ENCODE data around the gene PRKAR1B. TPM values are rescaled to one million over a fixed set of nuclear protein-coding genes. Genes with fewer than 3 reads are reported as not detected.
"Not testable (repeated sequence)": the region's sequence is repeated elsewhere in the genome, so short reads cannot be mapped to it uniquely, and the experiment has no call there.

The PRKAR1B gene
- total and polyA plus RNA-seq, 4 donors, result 53.1 to 238 (median 162) TPM

- Histone ChIP-seq H3K4me1 (ENCODE audit: control insufficient read depth, insufficient read depth, low read length) (no peaks in the 10 kb centered on the region), H3K27me3 (ENCODE audit: control insufficient read depth, insufficient read depth, low read length) (no peaks in the 10 kb centered on the region), H3K27ac (ENCODE audit: low read depth, low read length) (no peak overlapping the region), H3K36me3 (ENCODE audit: control insufficient read depth, insufficient read depth, low read length) (peaks cover 90% of the 10 kb centered on the region), H3K9me3 (ENCODE audit: control insufficient read depth, insufficient read depth, low read length) (no peaks in the 10 kb centered on the region), H3K4me3 (ENCODE audit: low read depth, low read length) (no peak overlapping the region)
- DNase-seq (ENCODE audit: low read depth in 4 of 6, low spot score in 6 of 6), result no peak
- WGBS (ENCODE audit: insufficient coverage), result 86% methylated on average over 13 of the region's 16 CpGs
These were observed 32.9 kb upstream of the PRKAR1B start for GRCh38 chr7:760006-760405.

- 89% methylated on average over 6 of the region's 8 CpGs for WGBS (ENCODE audit: insufficient coverage)
- Histone ChIP-seq H3K27me3 (ENCODE audit: control insufficient read depth, insufficient read depth, low read length) (no peaks in the 10 kb centered on the region), H3K27ac (ENCODE audit: low read depth, low read length) (no peak overlapping the region), H3K4me1 (ENCODE audit: control insufficient read depth, insufficient read depth, low read length) (no peaks in the 10 kb centered on the region), H3K36me3 (ENCODE audit: control insufficient read depth, insufficient read depth, low read length) (peaks cover 90% of the 10 kb centered on the region), H3K4me3 (ENCODE audit: low read depth, low read length) (no peak overlapping the region), H3K9me3 (ENCODE audit: control insufficient read depth, insufficient read depth, low read length) (no peaks in the 10 kb centered on the region)
- DNase-seq (ENCODE audit: low read depth in 4 of 6, low spot score in 6 of 6), result no peak
These were observed 32.5 kb upstream of the PRKAR1B start for GRCh38 chr7:759569-759968.

DNA sequence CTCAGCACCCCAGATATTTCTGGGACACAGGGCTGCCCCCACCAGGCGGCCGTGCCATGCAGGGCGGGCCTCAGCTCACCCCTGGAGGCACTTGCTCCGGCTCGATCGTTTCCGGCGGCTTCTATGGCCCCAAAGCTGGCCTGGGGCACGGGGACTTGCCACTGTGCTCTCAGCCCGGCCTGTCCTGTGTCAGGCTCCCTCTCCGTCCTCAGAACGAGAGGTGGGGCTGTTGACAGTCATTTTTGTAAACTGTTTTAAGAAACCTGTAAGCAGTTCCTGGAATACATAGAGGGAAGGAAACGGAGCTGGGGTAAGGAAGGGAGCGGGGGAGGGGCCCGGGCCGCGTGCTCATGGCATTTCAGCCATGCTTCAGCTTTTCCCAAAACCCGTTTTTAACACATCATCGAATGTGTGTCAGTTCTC, 30.7 kb upstream of the PRKAR1B start:
- Histone ChIP-seq H3K4me1 (ENCODE audit: control insufficient read depth, insufficient read depth, low read length) (no peaks in the 10 kb centered on the region), H3K4me3 (ENCODE audit: low read depth, low read length) (no peak overlapping the region), H3K27ac (ENCODE audit: low read depth, low read length) (no peak overlapping the region), H3K36me3 (ENCODE audit: control insufficient read depth, insufficient read depth, low read length) (peaks cover 90% of the 10 kb centered on the region), H3K9me3 (ENCODE audit: control insufficient read depth, insufficient read depth, low read length) (no peaks in the 10 kb centered on the region), H3K27me3 (ENCODE audit: control insufficient read depth, insufficient read depth, low read length) (no peaks in the 10 kb centered on the region)
- no peak for DNase-seq (ENCODE audit: low read depth in 4 of 6, low spot score in 6 of 6)
- WGBS (ENCODE audit: insufficient coverage), result 97% methylated on average over 13 of the region's 19 CpGs

DNA sequence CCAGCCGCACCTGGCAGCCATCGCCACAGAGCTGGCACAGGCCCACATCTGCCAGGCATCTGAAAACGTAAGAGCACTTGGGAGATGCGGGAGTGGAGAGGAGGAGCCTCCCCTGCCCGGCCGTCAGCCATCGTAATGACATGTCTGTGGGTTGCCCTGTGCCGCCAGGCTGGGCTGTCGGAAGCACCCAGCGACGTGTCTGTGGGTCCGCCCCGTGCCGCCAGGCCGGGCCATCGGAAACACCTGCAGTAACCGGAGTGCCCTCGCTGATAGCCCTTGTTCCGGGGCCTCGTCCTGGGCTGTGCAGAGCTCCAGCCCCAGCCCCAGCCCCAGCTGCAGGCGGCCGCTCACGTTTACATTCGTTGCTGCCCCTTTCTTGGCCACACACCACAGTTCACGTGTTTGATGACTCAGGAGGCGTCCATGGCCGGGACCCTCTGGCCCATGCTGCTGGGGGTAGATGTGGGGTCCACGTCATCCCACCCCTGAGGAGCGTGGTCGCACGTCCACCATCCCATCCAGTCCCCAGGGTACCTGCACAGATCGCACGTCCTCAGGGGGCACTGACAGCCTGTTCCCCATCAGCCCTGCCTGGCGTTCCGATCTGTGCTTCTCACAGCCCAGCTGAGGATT, 30.0 kb upstream of the PRKAR1B start:
- H3K9me3 ChIP-seq (ENCODE audit: control insufficient read depth, insufficient read depth, low read length), result no peaks in the 10 kb centered on the region
- no peak overlapping the region for H3K27ac ChIP-seq (ENCODE audit: low read depth, low read length)
- no peak for DNase-seq (ENCODE audit: low read depth in 4 of 6, low spot score in 6 of 6)
- WGBS (ENCODE audit: insufficient coverage), result 95% methylated on average over 34 of the region's 35 CpGs
- no peaks in the 10 kb centered on the region for H3K4me1 ChIP-seq (ENCODE audit: control insufficient read depth, insufficient read depth, low read length)
- no peak overlapping the region for H3K4me3 ChIP-seq (ENCODE audit: low read depth, low read length)
- H3K27me3 ChIP-seq (ENCODE audit: control insufficient read depth, insufficient read depth, low read length), result no peaks in the 10 kb centered on the region
- peaks cover 90% of the 10 kb centered on the region for H3K36me3 ChIP-seq (ENCODE audit: control insufficient read depth, insufficient read depth, low read length)

GRCh38 chr7:756231-756927, 29.3 kb upstream of the PRKAR1B start:
- H3K27me3 ChIP-seq (ENCODE audit: control insufficient read depth, insufficient read depth, low read length), result no peaks in the 10 kb centered on the region
- 94% methylated on average over 30 of the region's 30 CpGs for WGBS (ENCODE audit: insufficient coverage)
- H3K4me3 ChIP-seq (ENCODE audit: low read depth, low read length), result no peak overlapping the region
- no peak overlapping the region for H3K27ac ChIP-seq (ENCODE audit: low read depth, low read length)
- H3K9me3 ChIP-seq (ENCODE audit: control insufficient read depth, insufficient read depth, low read length), result no peaks in the 10 kb centered on the region
- DNase-seq (ENCODE audit: low read depth in 4 of 6, low spot score in 6 of 6), result no peak
- peaks cover 90% of the 10 kb centered on the region for H3K36me3 ChIP-seq (ENCODE audit: control insufficient read depth, insufficient read depth, low read length)
- no peaks in the 10 kb centered on the region for H3K4me1 ChIP-seq (ENCODE audit: control insufficient read depth, insufficient read depth, low read length)

DNA sequence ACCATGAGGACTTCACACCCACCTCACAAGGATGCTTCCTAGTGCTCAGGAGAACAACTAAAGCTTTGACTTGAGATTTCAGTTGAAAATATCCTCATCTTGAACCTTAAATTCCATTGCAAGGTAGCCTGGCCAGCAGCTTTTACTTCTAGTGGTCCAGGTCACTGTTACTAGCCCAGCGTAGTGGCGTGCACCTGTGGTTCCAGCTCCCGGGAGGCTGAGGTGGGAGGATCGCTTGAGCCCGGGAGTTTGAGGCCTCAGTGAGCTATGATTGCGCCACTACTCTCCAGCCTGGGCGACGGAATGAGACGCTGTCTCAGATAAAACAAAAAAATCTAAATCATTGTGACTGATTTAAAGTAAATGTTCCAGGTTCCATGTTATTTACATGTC, 28.3 kb upstream of the PRKAR1B start:
- Histone ChIP-seq H3K36me3 (ENCODE audit: control insufficient read depth, insufficient read depth, low read length) (peaks cover 88% of the 10 kb centered on the region), H3K9me3 (ENCODE audit: control insufficient read depth, insufficient read depth, low read length) (no peaks in the 10 kb centered on the region), H3K27ac (ENCODE audit: low read depth, low read length) (no peak overlapping the region), H3K4me1 (ENCODE audit: control insufficient read depth, insufficient read depth, low read length) (no peaks in the 10 kb centered on the region), H3K27me3 (ENCODE audit: control insufficient read depth, insufficient read depth, low read length) (no peaks in the 10 kb centered on the region), H3K4me3 (ENCODE audit: low read depth, low read length) (no peak overlapping the region)
- no peak for DNase-seq (ENCODE audit: low read depth in 4 of 6, low spot score in 6 of 6)
- WGBS (ENCODE audit: insufficient coverage), result 100% methylated on average over 2 of the region's 9 CpGs

- H3K36me3 ChIP-seq (ENCODE audit: control insufficient read depth, insufficient read depth, low read length), result peaks cover 84% of the 10 kb centered on the region
These were observed 27.7 kb upstream of the PRKAR1B start for GRCh38 chr7:754531-755412.

DNA sequence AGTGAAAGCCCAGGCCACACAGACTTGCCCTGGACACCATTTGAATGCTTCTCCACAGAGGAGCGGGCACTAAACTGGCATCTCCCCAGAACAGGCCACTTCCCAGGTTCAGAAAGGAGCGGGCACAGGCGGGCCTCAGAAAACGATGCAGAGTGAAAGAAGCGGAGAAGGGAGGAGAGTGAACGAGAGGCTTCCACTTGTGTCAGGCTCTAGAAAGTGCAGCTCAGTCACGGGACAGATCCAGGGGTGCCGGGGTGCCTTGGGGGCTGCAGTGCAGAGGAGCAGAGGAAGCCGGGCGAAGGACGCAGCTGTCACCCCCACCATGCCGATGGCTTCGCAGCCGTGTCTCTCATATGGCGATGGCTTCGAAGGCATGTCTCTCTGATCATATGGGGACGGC, 26.1 kb upstream of the PRKAR1B start:
- WGBS (ENCODE audit: insufficient coverage), result 97% methylated on average over 16 of the region's 17 CpGs
- Histone ChIP-seq H3K27ac (ENCODE audit: low read depth, low read length) (no peak overlapping the region), H3K36me3 (ENCODE audit: control insufficient read depth, insufficient read depth, low read length) (peaks cover 84% of the 10 kb centered on the region), H3K9me3 (ENCODE audit: control insufficient read depth, insufficient read depth, low read length) (no peaks in the 10 kb centered on the region), H3K4me3 (ENCODE audit: low read depth, low read length) (no peak overlapping the region), H3K27me3 (ENCODE audit: control insufficient read depth, insufficient read depth, low read length) (no peaks in the 10 kb centered on the region), H3K4me1 (ENCODE audit: control insufficient read depth, insufficient read depth, low read length) (peaks cover 6% of the 10 kb centered on the region)
- DNase-seq (ENCODE audit: low read depth in 4 of 6, low spot score in 6 of 6), result no peak

More at GRCh38 chr7:754531-755412, 27.7 kb upstream of the PRKAR1B start:
- WGBS (ENCODE audit: insufficient coverage), result 95% methylated on average over 47 of the region's 49 CpGs
- no peak overlapping the region for H3K4me3 ChIP-seq (ENCODE audit: low read depth, low read length)
- H3K9me3 ChIP-seq (ENCODE audit: control insufficient read depth, insufficient read depth, low read length), result no peaks in the 10 kb centered on the region
- H3K27me3 ChIP-seq (ENCODE audit: control insufficient read depth, insufficient read depth, low read length), result no peaks in the 10 kb centered on the region
- no peak overlapping the region for H3K27ac ChIP-seq (ENCODE audit: low read depth, low read length)
- no peak for DNase-seq (ENCODE audit: low read depth in 4 of 6, low spot score in 6 of 6)
- H3K4me1 ChIP-seq (ENCODE audit: control insufficient read depth, insufficient read depth, low read length), result no peaks in the 10 kb centered on the region

DNA sequence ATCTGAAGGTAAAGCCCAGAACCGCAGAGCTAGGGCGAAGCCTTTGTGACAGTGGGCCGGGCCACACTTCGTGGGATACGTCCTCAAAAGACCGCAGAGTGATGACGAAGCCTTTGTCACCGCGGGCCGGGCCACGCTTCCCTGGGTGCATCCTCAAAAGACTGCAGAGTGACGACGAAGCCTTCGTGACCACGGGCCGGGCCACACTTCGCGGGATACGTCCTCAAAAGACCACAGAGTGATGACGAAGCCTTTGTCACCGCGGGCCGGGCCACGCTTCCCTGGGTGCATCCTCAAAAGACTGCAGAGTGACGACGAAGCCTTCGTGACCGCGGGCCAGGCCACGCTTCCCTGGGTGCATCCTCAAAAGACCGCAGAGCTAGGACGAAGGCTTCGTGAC, 25.2 kb upstream of the PRKAR1B start:
- H3K36me3 ChIP-seq (ENCODE audit: control insufficient read depth, insufficient read depth, low read length), result peaks cover 78% of the 10 kb centered on the region
- WGBS (ENCODE audit: insufficient coverage), result 90% methylated on average over 32 of the region's 33 CpGs
- not testable (repeated sequence) for H3K27me3 ChIP-seq (ENCODE audit: control insufficient read depth, insufficient read depth, low read length); H3K4me1 ChIP-seq (ENCODE audit: control insufficient read depth, insufficient read depth, low read length); H3K4me3 ChIP-seq (ENCODE audit: low read depth, low read length); H3K27ac ChIP-seq (ENCODE audit: low read depth, low read length); H3K9me3 ChIP-seq (ENCODE audit: control insufficient read depth, insufficient read depth, low read length); DNase-seq (ENCODE audit: low read depth in 4 of 6, low spot score in 6 of 6)

Measured in spinal cord (tissue), 10 donors.